Transverse colon (tissue), 4 donors: ENCODE data around the gene DLG2. TPM values are rescaled to one million over a fixed set of nuclear protein-coding genes. Genes with fewer than 3 reads are reported as not detected.

ENCODE experiments used
- DNase-seq: peaks from one replicate; pipeline ENCODE4 v3.0.0-alpha.2; 2019
- H3K27ac ChIP-seq, 4 donors: fragments of 200-600 bp; sonication (generic); 2 replicates each; pipeline ENCODE4 v1.5.1; 2016 to 2018; ENCODE audit warnings: inconsistent platforms in 4 of 4
- H3K27me3 ChIP-seq: fragments of 200-600 bp; sonication (generic); 2 replicates; pipeline ENCODE4 v1.5.1; 2017; ENCODE audit warnings: inconsistent platforms
- H3K36me3 ChIP-seq, 4 donors: fragments of 200-600 bp; sonication (generic); 2 replicates each; pipeline ENCODE4 v1.5.1; 2017 to 2019; ENCODE audit warnings: inconsistent platforms in 4 of 4
- H3K4me1 ChIP-seq, 4 donors: fragments of 200-600 bp; sonication (generic); 2 replicates each; pipeline ENCODE4 v1.5.1; 2017 to 2020; ENCODE audit warnings: inconsistent platforms in 4 of 4
- H3K4me3 ChIP-seq, 4 donors: fragments of 200-600 bp; sonication (generic); 1 replicate in 1 of 4; 2 replicates in 3 of 4; pipeline versions ENCODE4 v1.5.1 to v1.6.1; 2017 to 2019; ENCODE audit warnings: inconsistent platforms in 4 of 4
- H3K9me3 ChIP-seq, 2 donors: fragments of 200-600 bp; sonication (generic); 2 replicates each; pipeline ENCODE4 v1.5.1; 2017 to 2019; ENCODE audit warnings: inconsistent platforms in 2 of 2
- EP300 ChIP-seq: sonication (generic); formaldehyde crosslinking; IDR thresholded peaks from one replicate; pipeline ENCODE4 v1.6.1; 2017; ENCODE audit warnings: antibody characterized with exemption, low read depth
- POLR2A ChIP-seq: fragments of 450-650 bp; IDR thresholded peaks from one replicate; pipeline ENCODE4 v1.6.1; 2016; ENCODE audit warnings: antibody characterized with exemption, mild to moderate bottlenecking, moderate library complexity
- POLR2AphosphoS5 ChIP-seq, 3 donors: sonication (generic); formaldehyde crosslinking; IDR thresholded peaks; one replicate each; pipeline ENCODE4 v1.6.1; 2016; ENCODE audit warnings: antibody characterized with exemption in 3 of 3
- whole genome bisulfite sequencing, 2 donors: methylation state at CpG; one replicate each; pipeline ENCODE4 v1.1.5; 2018; ENCODE audit warnings: low coverage in 1 of 2; 5-methylcytosine and 5-hydroxymethylcytosine counted together
- in situ Hi-C, 4 donors: fragments of 200-750 bp; cut with MboI; loops; one replicate each; pipeline versions ENCODE4 v1.15.0 to v1.15.1; 2017; ENCODE audit warnings: low sequenced_read_pairs in 3 of 4, low pct_ligation_motif_present in 1 of 4, low pct_unique_long_range_greater_than_20kb in 1 of 4
- intact Hi-C: fragments of 100-400 bp; cut with DNase I; formaldehyde crosslinking; loops from one replicate; pipeline ENCODE4 v1.15.1; 2023; ENCODE audit warnings: low total_unique reads
- total RNA-seq, 4 donors: library from RNA; depleted of rRNA; stranded (reverse); fragments of >200 nt; gene quantifications; one replicate each; pipeline ENCODE4 v1.1.0, GENCODE V29; 2016
- TF ChIP-seq, protein P1 (sequence below), 5 experiments: fragments of 200-600 bp in 3 of 5; fragments of 450-650 bp in 2 of 5; sonication (generic) in 3 of 5; IDR thresholded peaks; 1 replicate in 2 of 5; 2 replicates in 3 of 5; pipeline ENCODE4 v1.5.1; 2016 to 2017; ENCODE audit warnings: antibody characterized with exemption in 5 of 5, inconsistent platforms in 3 of 5, mild to moderate bottlenecking in 2 of 5, moderate library complexity in 1 of 5

Gene DLG2
- total RNA-seq, 4 donors from 2014 or later: 1.9 to 28.3 (median 3.7) TPM

DNA sequence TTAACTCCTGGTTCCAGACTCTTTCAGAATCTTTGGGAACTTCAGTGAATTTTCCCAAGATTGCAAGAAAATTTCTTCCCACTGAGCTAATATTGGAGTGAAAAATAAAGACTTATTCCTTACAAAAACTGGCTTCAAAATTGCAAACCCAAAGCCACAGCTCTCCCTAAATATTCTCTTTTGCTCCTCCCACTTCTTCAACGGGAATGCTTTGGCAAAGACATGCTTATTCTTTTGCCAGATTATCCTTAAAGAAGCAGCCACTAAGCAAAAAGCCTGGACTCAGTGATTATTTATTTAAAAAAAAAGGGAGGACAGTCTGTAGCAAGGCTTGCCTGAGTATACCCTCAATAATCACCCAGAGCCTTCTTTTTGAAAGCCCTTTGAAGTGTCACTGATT lies 1438.6 kb downstream of the DLG2 start:
- in situ Hi-C loops: no loop called here
- no peaks in the 10 kb centered on the region for H3K27me3 ChIP-seq
- TF ChIP-seq POLR2A (no peak), EP300 (no peak), POLR2AphosphoS5 (IDR thresholded peaks at IDR 0.05) (no peak)
- TF ChIP-seq, protein P1, sequence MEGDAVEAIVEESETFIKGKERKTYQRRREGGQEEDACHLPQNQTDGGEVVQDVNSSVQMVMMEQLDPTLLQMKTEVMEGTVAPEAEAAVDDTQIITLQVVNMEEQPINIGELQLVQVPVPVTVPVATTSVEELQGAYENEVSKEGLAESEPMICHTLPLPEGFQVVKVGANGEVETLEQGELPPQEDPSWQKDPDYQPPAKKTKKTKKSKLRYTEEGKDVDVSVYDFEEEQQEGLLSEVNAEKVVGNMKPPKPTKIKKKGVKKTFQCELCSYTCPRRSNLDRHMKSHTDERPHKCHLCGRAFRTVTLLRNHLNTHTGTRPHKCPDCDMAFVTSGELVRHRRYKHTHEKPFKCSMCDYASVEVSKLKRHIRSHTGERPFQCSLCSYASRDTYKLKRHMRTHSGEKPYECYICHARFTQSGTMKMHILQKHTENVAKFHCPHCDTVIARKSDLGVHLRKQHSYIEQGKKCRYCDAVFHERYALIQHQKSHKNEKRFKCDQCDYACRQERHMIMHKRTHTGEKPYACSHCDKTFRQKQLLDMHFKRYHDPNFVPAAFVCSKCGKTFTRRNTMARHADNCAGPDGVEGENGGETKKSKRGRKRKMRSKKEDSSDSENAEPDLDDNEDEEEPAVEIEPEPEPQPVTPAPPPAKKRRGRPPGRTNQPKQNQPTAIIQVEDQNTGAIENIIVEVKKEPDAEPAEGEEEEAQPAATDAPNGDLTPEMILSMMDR (IDR thresholded peaks at IDR 0.05): no peak
- WGBS, 2 donors: 13 to 22% methylated on average over 1 of the region's 1 CpG
- H3K4me3 ChIP-seq: no peak overlapping the region
- no peaks in the 10 kb centered on the region for H3K36me3 ChIP-seq
- no peaks in the 10 kb centered on the region for H3K4me1 ChIP-seq
- no peak for DNase-seq
- H3K27ac ChIP-seq: no peak overlapping the region
- no peaks in the 10 kb centered on the region for H3K9me3 ChIP-seq
- intact Hi-C loops: no loop called here

DNA sequence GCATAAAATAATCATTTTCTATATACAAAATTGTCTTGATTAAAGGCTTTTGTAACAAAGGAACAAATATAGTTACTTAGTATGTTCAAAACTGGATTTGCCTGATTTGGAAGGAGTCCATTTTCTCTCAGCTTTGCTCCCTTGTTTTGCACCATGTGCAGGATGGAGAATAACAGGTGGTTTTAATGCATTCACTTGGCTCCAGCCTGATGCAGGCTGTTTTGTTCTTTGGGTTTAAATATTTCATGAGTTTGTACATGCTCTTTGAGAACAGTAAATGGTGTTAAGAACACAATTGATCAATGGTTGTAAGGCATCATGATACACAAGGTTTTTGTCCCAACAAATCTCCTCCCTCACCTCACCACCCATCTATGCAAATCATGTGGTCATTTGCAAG lies 1454.1 kb downstream of the DLG2 start:
- intact Hi-C loops (no loop called here), in situ Hi-C loops (no loop called here)
- peaks cover 0 to 3% of the 10 kb centered on the region in 2 donors for H3K9me3 ChIP-seq
- H3K27ac ChIP-seq: no peak overlapping the region
- H3K36me3 ChIP-seq: no peaks in the 10 kb centered on the region
- H3K4me1 ChIP-seq: peaks cover 0 to 2% (median 0%) of the 10 kb centered on the region in 4 donors
- H3K4me3 ChIP-seq: no peak overlapping the region
- TF ChIP-seq POLR2AphosphoS5 (IDR thresholded peaks at IDR 0.05) (no peak), EP300 (no peak), POLR2A (no peak)
- TF ChIP-seq, protein P1 (IDR thresholded peaks at IDR 0.05): no peak
- no peaks in the 10 kb centered on the region for H3K27me3 ChIP-seq
- DNase-seq: no peak

GRCh38 chr11:84165139-84165538 lies 1462.0 kb downstream of the DLG2 start:
- no peak for DNase-seq
- no peak overlapping the region for H3K27ac ChIP-seq
- intact Hi-C loops: no loop called here
- in situ Hi-C loops: no loop called here
- TF ChIP-seq EP300: no peak
- TF ChIP-seq POLR2AphosphoS5 (IDR thresholded peaks at IDR 0.05): no peak
- TF ChIP-seq, protein P1 (IDR thresholded peaks at IDR 0.05): no peak
- TF ChIP-seq POLR2A: no peak
- no peak overlapping the region for H3K4me3 ChIP-seq
- H3K27me3 ChIP-seq: no peaks in the 10 kb centered on the region
- H3K36me3 ChIP-seq: no peaks in the 10 kb centered on the region
- WGBS, 2 donors: 83 to 84% methylated on average over 2 of the region's 2 CpGs
- H3K4me1 ChIP-seq: no peaks in the 10 kb centered on the region
- no peaks in the 10 kb centered on the region for H3K9me3 ChIP-seq

GRCh38 chr11:84164728-84165127 lies 1462.4 kb downstream of the DLG2 start:
- TF ChIP-seq POLR2AphosphoS5 (IDR thresholded peaks at IDR 0.05): no peak
- no peak for TF ChIP-seq EP300
- no peak for TF ChIP-seq POLR2A
- TF ChIP-seq, protein P1 (IDR thresholded peaks at IDR 0.05): no peak
- Histone ChIP-seq H3K4me3 (no peak overlapping the region), H3K27ac (no peak overlapping the region), H3K36me3 (no peaks in the 10 kb centered on the region), H3K9me3 (no peaks in the 10 kb centered on the region), H3K4me1 (no peaks in the 10 kb centered on the region), H3K27me3 (no peaks in the 10 kb centered on the region)
- intact Hi-C loops: no loop called here
- WGBS, 2 donors: 60 to 73% methylated on average over 2 of the region's 2 CpGs
- no peak for DNase-seq
- in situ Hi-C loops: no loop called here
